Neural cell (in vitro differentiated cells): ENCODE results near the gene GRAMD4. TPM values are rescaled to one million over a fixed set of nuclear protein-coding genes. Genes with fewer than 3 reads are reported as not detected.

ENCODE experiments used
- H2AFZ ChIP-seq: fragments of 200-600, 300-800 bp; sonication (generic), shearing (Covaris generic); 2 replicates; pipeline ENCODE4 v1.6.0; 2014; ENCODE audit warnings: low read depth, mild to moderate bottlenecking, antibody characterized with exemption, low read length, moderate library complexity
- H3F3A ChIP-seq: fragments of 200-600 bp; shearing (Covaris generic); 2 replicates; pipeline ENCODE4 v1.6.1; 2016; ENCODE audit warnings: mild to moderate bottlenecking, moderate library complexity, mixed read lengths, antibody characterized with exemption, low read length; ENCODE audit not compliant: insufficient read depth, poor library complexity, severe bottlenecking
- H3K27ac ChIP-seq: fragments of 200-600, 300-800 bp; sonication (generic), shearing (Covaris generic); 2 replicates; pipeline ENCODE4 v1.5.1; 2014; ENCODE audit warnings: mild to moderate bottlenecking, low read length, moderate library complexity
- H3K27me3 ChIP-seq: fragments of 300-800, 200-600 bp; sonication (generic), shearing (Covaris generic); 2 replicates; pipeline ENCODE4 v1.6.0; 2014; ENCODE audit warnings: mild to moderate bottlenecking, low read depth, low read length, moderate library complexity; ENCODE audit not compliant: insufficient read depth
- H3K36me3 ChIP-seq: fragments of 300-800, 200-600 bp; sonication (generic), shearing (Covaris generic); 2 replicates; pipeline ENCODE4 v1.5.1; 2014; ENCODE audit warnings: mild to moderate bottlenecking, antibody characterized with exemption, low read length, moderate library complexity; ENCODE audit not compliant: insufficient read depth
- H3K4me2 ChIP-seq: fragments of 300-800, 200-600 bp; sonication (generic), shearing (Covaris generic); 2 replicates; pipeline ENCODE4 v1.6.0; 2014; ENCODE audit warnings: mild to moderate bottlenecking, low read length
- H3K4me3 ChIP-seq: fragments of 300-800, 200-600 bp; sonication (generic), shearing (Covaris generic); 2 replicates; pipeline ENCODE4 v1.5.1; 2014; ENCODE audit warnings: mild to moderate bottlenecking, low read length, moderate library complexity
- H3K79me2 ChIP-seq: fragments of 200-600 bp; shearing (Covaris generic); replicated peaks from 2 replicates; pipeline ENCODE4 v1.6.0; 2014; ENCODE audit warnings: mild to moderate bottlenecking, low read length, moderate library complexity; ENCODE audit not compliant: insufficient read depth
- H3K9ac ChIP-seq: fragments of 300-800, 200-600 bp; sonication (generic), shearing (Covaris generic); 2 replicates; pipeline ENCODE4 v1.6.1; 2016; ENCODE audit warnings: mild to moderate bottlenecking, low read length, mixed read lengths
- H3K9me2 ChIP-seq: fragments of 200-600 bp; shearing (Covaris generic); 2 replicates; pipeline ENCODE4 v1.6.1; 2016; ENCODE audit warnings: mild to moderate bottlenecking, low read length, mixed read lengths; ENCODE audit not compliant: insufficient read depth
- H3K9me3 ChIP-seq: fragments of 200-600, 300-800 bp; sonication (generic), shearing (Covaris generic); 2 replicates; pipeline ENCODE4 v1.6.1; 2016; ENCODE audit warnings: mild to moderate bottlenecking, mixed run types, low read length, moderate library complexity, mixed read lengths
- H4K20me1 ChIP-seq: fragments of 200-600 bp; shearing (Covaris generic); 2 replicates; pipeline ENCODE4 v1.6.1; 2016; ENCODE audit warnings: mild to moderate bottlenecking, mixed run types; ENCODE audit not compliant: insufficient read depth
- CTCF ChIP-seq: fragments of 450-650 bp; IDR thresholded peaks from 2 replicates; pipeline ENCODE4 v1.5.1; 2014; ENCODE audit warnings: antibody characterized with exemption, mild to moderate bottlenecking, moderate library complexity; ENCODE audit not compliant: poor library complexity, severe bottlenecking
- EP300 ChIP-seq: fragments of 450-650 bp; conservative IDR thresholded peaks from 2 replicates; pipeline ENCODE4 v1.6.1; 2014; ENCODE audit warnings: antibody characterized with exemption, mild to moderate bottlenecking, moderate library complexity; ENCODE audit not compliant: poor library complexity, severe bottlenecking
- EZH2 ChIP-seq: fragments of 200-600, 300-800 bp; shearing (Covaris generic), sonication (generic); IDR thresholded peaks from 2 replicates; pipeline ENCODE4 v1.6.1; 2014; ENCODE audit warnings: antibody characterized with exemption, low read length, borderline replicate concordance, mild to moderate bottlenecking; ENCODE audit not compliant: insufficient read depth, poor library complexity, severe bottlenecking
- MXI1 ChIP-seq: fragments of 450-650 bp; conservative IDR thresholded peaks from 2 replicates; pipeline ENCODE4 v1.6.1; 2014; ENCODE audit warnings: antibody characterized with exemption, mild to moderate bottlenecking; ENCODE audit not compliant: poor library complexity, severe bottlenecking
- POLR2AphosphoS5 ChIP-seq: IDR thresholded peaks from 2 replicates; pipeline ENCODE4 v1.6.1; 2012
- RAD21 ChIP-seq: fragments of 450-650 bp; conservative IDR thresholded peaks from 2 replicates; pipeline ENCODE4 v1.6.1; 2014; ENCODE audit warnings: antibody characterized with exemption, mild to moderate bottlenecking, moderate library complexity
- REST ChIP-seq: IDR thresholded peaks from 2 replicates; pipeline ENCODE4 v1.6.1; 2012; ENCODE audit warnings: borderline replicate concordance
- SMC3 ChIP-seq: fragments of 450-650 bp; conservative IDR thresholded peaks from 2 replicates; pipeline ENCODE4 v1.6.1; 2014; ENCODE audit warnings: antibody characterized with exemption, mild to moderate bottlenecking, moderate library complexity; ENCODE audit not compliant: poor library complexity
- TAF1 ChIP-seq: IDR thresholded peaks from 2 replicates; pipeline ENCODE4 v1.6.1; 2012; ENCODE audit warnings: low read depth
- polyA plus RNA-seq: library from polyadenylated mRNA; depleted of rRNA; stranded (reverse); fragments of >200 nt; gene quantifications from 2 replicates; pipeline ENCODE4 v1.2.3, GENCODE V29; 2014

GRAMD4 gene
- polyA plus RNA-seq, 1 donor from 2014 or later: 35.6 TPM

- Histone ChIP-seq H3K9me3 (no peaks in the 10 kb centered on the region), H3K27ac (no peak overlapping the region), H3K36me3 (no peaks in the 10 kb centered on the region), H3K4me3 (no peak overlapping the region), H3F3A (no peaks in the 10 kb centered on the region), H3K4me2 (no peak overlapping the region), H3K9me2 (no peaks in the 10 kb centered on the region), H2AFZ (no peak overlapping the region), H3K79me2 (no peaks in the 10 kb centered on the region), H4K20me1 (peaks cover 3% of the 10 kb centered on the region), H3K9ac (no peak overlapping the region), H3K27me3 (no peaks in the 10 kb centered on the region)
- TF ChIP-seq MXI1 (no peak), SMC3 (no peak), TAF1 (no peak), EZH2 (no peak), POLR2AphosphoS5 (no peak), REST (no peak), EP300 (no peak), RAD21 (no peak)
Observed at GRCh38 chr22:46590334-46590733, 29.9 kb upstream of the GRAMD4 start.

- H3K9me2 ChIP-seq: no peaks in the 10 kb centered on the region
- H3K79me2 ChIP-seq: no peaks in the 10 kb centered on the region
- no peak overlapping the region for H3K9ac ChIP-seq
- H3K36me3 ChIP-seq: no peaks in the 10 kb centered on the region
- peaks cover 3% of the 10 kb centered on the region for H4K20me1 ChIP-seq
- no peaks in the 10 kb centered on the region for H3F3A ChIP-seq
- H3K4me2 ChIP-seq: no peak overlapping the region
- H3K27ac ChIP-seq: no peak overlapping the region
- no peaks in the 10 kb centered on the region for H3K9me3 ChIP-seq
- no peak overlapping the region for H3K4me3 ChIP-seq
- no peak overlapping the region for H2AFZ ChIP-seq
- no peaks in the 10 kb centered on the region for H3K27me3 ChIP-seq
- TF ChIP-seq POLR2AphosphoS5 (no peak), EZH2 (no peak), CTCF (no peak)
Observed at GRCh38 chr22:46591930-46592329, 28.3 kb upstream of the GRAMD4 start.

GRCh38 chr22:46592390-46592872, 27.8 kb upstream of the GRAMD4 start:
- H4K20me1 ChIP-seq: peaks cover 3% of the 10 kb centered on the region
- no peaks in the 10 kb centered on the region for H3K9me2 ChIP-seq
- no peaks in the 10 kb centered on the region for H3F3A ChIP-seq
- H3K9ac ChIP-seq: no peak overlapping the region
- H3K4me3 ChIP-seq: no peak overlapping the region
- no peaks in the 10 kb centered on the region for H3K9me3 ChIP-seq
- no peak overlapping the region for H3K27ac ChIP-seq
- no peaks in the 10 kb centered on the region for H3K36me3 ChIP-seq
- H2AFZ ChIP-seq: no peak overlapping the region
- H3K4me2 ChIP-seq: no peak overlapping the region
- H3K27me3 ChIP-seq: no peaks in the 10 kb centered on the region
- TF ChIP-seq CTCF: no peak
- TF ChIP-seq TAF1: no peak
- no peak for TF ChIP-seq MXI1
- no peak for TF ChIP-seq SMC3
- TF ChIP-seq EZH2: no peak
- TF ChIP-seq POLR2AphosphoS5: no peak
- TF ChIP-seq REST: no peak
- TF ChIP-seq RAD21: no peak
- no peaks in the 10 kb centered on the region for H3K79me2 ChIP-seq
